ENCODE data around the gene CELF5.

GRCh38 chr19:3345850-3346460, 121.5 kb downstream of the CELF5 start:
- no peak for TF ChIP-seq CTCF (conservative IDR thresholded peaks at IDR 0.05; ENCODE audit: low read depth in 2 of 2)
- TF ChIP-seq EZH2 (IDR thresholded peaks at IDR 0.05; ENCODE audit: low read depth, unreplicated experiment), result no peak
- TF ChIP-seq POLR2AphosphoS5 (IDR thresholded peaks at IDR 0.05; ENCODE audit: low read depth), result no peak
- no peak for TF ChIP-seq EZH2phosphoT487 (IDR thresholded peaks at IDR 0.05; ENCODE audit: unreplicated experiment)
- no peak for TF ChIP-seq CREB1 (CRISPR knock-in tag; IDR thresholded peaks at IDR 0.05; ENCODE audit: low read depth)
- no peak for TF ChIP-seq ZNF114 (CRISPR knock-in tag; IDR thresholded peaks at IDR 0.05)
- TF ChIP-seq NANOG (IDR thresholded peaks at IDR 0.05; ENCODE audit: borderline replicate concordance), result no peak
- no peak for TF ChIP-seq REST (IDR thresholded peaks at IDR 0.05; ENCODE audit: unreplicated experiment)

Data from GM23338 (cell line).